Transverse colon (tissue), 4 donors: ENCODE data around the gene HDAC4. TPM values are rescaled to one million over a fixed set of nuclear protein-coding genes. Genes with fewer than 3 reads are reported as not detected.

ENCODE experiments used
- DNase-seq: peaks from one replicate; pipeline ENCODE4 v3.0.0-alpha.2; 2019
- H3K27ac ChIP-seq, 4 donors: fragments of 200-600 bp; sonication (generic); 2 replicates each; pipeline ENCODE4 v1.5.1; 2016 to 2018; ENCODE audit warnings: inconsistent platforms in 4 of 4
- H3K27me3 ChIP-seq: fragments of 200-600 bp; sonication (generic); 2 replicates; pipeline ENCODE4 v1.5.1; 2017; ENCODE audit warnings: inconsistent platforms
- H3K36me3 ChIP-seq, 4 donors: fragments of 200-600 bp; sonication (generic); 2 replicates each; pipeline ENCODE4 v1.5.1; 2017 to 2019; ENCODE audit warnings: inconsistent platforms in 4 of 4
- H3K4me1 ChIP-seq, 4 donors: fragments of 200-600 bp; sonication (generic); 2 replicates each; pipeline ENCODE4 v1.5.1; 2017 to 2020; ENCODE audit warnings: inconsistent platforms in 4 of 4
- H3K4me3 ChIP-seq, 4 donors: fragments of 200-600 bp; sonication (generic); 1 replicate in 1 of 4; 2 replicates in 3 of 4; pipeline versions ENCODE4 v1.5.1 to v1.6.1; 2017 to 2019; ENCODE audit warnings: inconsistent platforms in 4 of 4
- H3K9me3 ChIP-seq, 2 donors: fragments of 200-600 bp; sonication (generic); 2 replicates each; pipeline ENCODE4 v1.5.1; 2017 to 2019; ENCODE audit warnings: inconsistent platforms in 2 of 2
- EP300 ChIP-seq: sonication (generic); formaldehyde crosslinking; IDR thresholded peaks from one replicate; pipeline ENCODE4 v1.6.1; 2017; ENCODE audit warnings: antibody characterized with exemption, low read depth
- POLR2A ChIP-seq: fragments of 450-650 bp; IDR thresholded peaks from one replicate; pipeline ENCODE4 v1.6.1; 2016; ENCODE audit warnings: antibody characterized with exemption, mild to moderate bottlenecking, moderate library complexity
- POLR2AphosphoS5 ChIP-seq, 3 donors: sonication (generic); formaldehyde crosslinking; IDR thresholded peaks; one replicate each; pipeline ENCODE4 v1.6.1; 2016; ENCODE audit warnings: antibody characterized with exemption in 3 of 3
- WGBS, 2 donors: methylation state at CpG; one replicate each; pipeline ENCODE4 v1.1.5; 2018; ENCODE audit warnings: low coverage in 1 of 2; 5-methylcytosine and 5-hydroxymethylcytosine counted together
- in situ Hi-C, 4 donors: fragments of 200-750 bp; cut with MboI; loops; one replicate each; pipeline versions ENCODE4 v1.15.0 to v1.15.1; 2017; ENCODE audit warnings: low sequenced_read_pairs in 3 of 4, low pct_ligation_motif_present in 1 of 4, low pct_unique_long_range_greater_than_20kb in 1 of 4
- intact Hi-C: fragments of 100-400 bp; cut with DNase I; formaldehyde crosslinking; loops from one replicate; pipeline ENCODE4 v1.15.1; 2023; ENCODE audit warnings: low total_unique reads
- total RNA-seq, 4 donors: library from RNA; depleted of rRNA; stranded (reverse); fragments of >200 nt; gene quantifications; one replicate each; pipeline ENCODE4 v1.1.0, GENCODE V29; 2016
- TF ChIP-seq, protein P1 (sequence below), 5 experiments: fragments of 200-600 bp in 3 of 5; fragments of 450-650 bp in 2 of 5; sonication (generic) in 3 of 5; IDR thresholded peaks; 1 replicate in 2 of 5; 2 replicates in 3 of 5; pipeline ENCODE4 v1.5.1; 2016 to 2017; ENCODE audit warnings: antibody characterized with exemption in 5 of 5, inconsistent platforms in 3 of 5, mild to moderate bottlenecking in 2 of 5, moderate library complexity in 1 of 5

The HDAC4 gene
- total RNA-seq, 4 donors from 2014 or later, result 33.9 to 192 (median 112) TPM

DNA sequence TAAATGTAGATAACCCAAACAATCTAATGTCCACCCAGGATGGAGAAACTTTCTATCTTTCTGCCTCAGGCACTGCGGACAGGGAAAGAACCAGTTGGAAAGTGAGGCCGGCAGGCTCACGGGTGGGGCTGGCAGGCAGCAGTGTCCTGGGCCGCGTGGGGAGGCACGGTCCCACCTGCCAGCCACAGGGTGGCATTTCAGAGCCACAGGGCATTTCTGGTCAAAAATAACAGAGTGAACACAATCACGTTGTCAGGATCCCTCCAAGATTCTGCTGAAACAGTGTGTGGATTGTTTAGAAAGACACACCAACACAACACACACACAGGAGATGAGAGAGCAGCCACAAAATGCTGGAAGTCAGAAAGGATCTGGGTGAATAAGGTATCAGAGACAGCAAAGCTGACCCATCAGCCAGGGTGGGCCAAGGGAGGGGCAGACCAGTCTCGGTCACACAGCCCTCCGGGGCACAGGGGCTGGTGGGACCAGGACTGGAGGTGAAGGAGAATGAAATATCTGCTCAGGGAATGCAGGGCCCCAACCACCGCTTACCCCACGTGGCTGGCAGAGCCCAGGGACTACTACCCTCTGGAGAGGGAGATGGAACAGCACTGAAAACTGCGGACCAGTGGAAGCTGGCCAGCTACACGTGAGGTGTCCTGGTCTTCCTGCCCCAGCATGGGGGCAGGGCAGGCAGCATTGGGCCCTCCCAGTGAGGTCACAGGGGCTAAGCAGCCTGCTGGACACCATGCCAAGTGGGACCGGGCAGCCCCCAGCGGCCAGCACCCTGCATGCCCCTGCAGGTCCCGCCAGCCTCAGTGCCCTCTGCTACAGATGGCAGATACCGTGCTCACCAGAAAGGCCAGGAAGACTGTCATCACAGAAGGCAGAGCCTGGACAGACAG lies 173.9 kb downstream of the HDAC4 start:
- 74 to 76% methylated on average over 7 to 15 of the region's 17 CpGs for WGBS, 2 donors
- H3K4me1 ChIP-seq, result peaks cover 33 to 72% (median 59%) of the 10 kb centered on the region in 4 donors
- TF ChIP-seq EP300 (no peak), POLR2AphosphoS5 (IDR thresholded peaks at IDR 0.05) (peak in 1 of 3 donors; percentile 4)

DNA sequence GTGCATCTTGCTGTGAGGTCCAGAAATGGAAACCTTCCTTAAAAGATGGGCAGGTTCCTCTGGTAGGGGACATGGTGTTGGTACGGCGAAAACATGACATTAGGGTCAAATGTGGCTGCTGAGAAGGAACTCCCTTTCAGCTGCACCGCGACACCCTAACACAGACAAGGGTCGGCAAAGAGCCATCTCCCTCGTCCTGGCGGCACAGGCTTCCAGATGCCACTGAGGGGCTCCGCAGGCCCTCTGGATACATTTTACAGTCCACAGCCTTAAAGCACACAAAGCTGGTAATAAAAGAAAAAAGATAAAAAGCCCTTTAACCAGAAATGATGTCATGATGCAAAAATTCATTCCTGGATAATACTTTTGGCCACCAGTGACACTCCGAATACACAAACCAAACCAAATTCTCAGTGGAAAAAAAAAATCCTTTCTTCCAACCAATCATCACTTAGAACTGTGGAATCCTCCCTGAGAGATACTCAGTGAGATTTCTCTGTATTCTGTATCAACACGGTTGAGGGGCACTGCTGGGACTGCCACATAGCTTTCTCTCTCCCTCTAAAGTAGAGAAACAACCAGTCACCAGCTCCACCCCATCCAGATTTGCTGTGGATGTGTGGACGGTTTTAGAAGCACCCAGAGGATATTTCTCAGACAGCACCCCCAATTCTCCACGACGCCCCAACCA lies 174.8 kb downstream of the HDAC4 start:
- intact Hi-C loops (loop anchor here (10.0 kb wide), 1 partner anchor 169 kb away; no protein-coding TSS in a partner anchor), in situ Hi-C loops (no loop called here)
- Histone ChIP-seq H3K27me3 (no peaks in the 10 kb centered on the region), H3K4me3 (no peak overlapping the region), H3K4me1 (peaks cover 36 to 79% (median 67%) of the 10 kb centered on the region in 4 donors), H3K9me3 (no peaks in the 10 kb centered on the region), H3K27ac (peak overlapping the region; percentile 78 to 88 (median 86)), H3K36me3 (no peaks in the 10 kb centered on the region)
- TF ChIP-seq POLR2A, result peak; percentile 23
- TF ChIP-seq, protein P1, sequence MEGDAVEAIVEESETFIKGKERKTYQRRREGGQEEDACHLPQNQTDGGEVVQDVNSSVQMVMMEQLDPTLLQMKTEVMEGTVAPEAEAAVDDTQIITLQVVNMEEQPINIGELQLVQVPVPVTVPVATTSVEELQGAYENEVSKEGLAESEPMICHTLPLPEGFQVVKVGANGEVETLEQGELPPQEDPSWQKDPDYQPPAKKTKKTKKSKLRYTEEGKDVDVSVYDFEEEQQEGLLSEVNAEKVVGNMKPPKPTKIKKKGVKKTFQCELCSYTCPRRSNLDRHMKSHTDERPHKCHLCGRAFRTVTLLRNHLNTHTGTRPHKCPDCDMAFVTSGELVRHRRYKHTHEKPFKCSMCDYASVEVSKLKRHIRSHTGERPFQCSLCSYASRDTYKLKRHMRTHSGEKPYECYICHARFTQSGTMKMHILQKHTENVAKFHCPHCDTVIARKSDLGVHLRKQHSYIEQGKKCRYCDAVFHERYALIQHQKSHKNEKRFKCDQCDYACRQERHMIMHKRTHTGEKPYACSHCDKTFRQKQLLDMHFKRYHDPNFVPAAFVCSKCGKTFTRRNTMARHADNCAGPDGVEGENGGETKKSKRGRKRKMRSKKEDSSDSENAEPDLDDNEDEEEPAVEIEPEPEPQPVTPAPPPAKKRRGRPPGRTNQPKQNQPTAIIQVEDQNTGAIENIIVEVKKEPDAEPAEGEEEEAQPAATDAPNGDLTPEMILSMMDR (IDR thresholded peaks at IDR 0.05), result no peak
- no peak for TF ChIP-seq EP300
- TF ChIP-seq POLR2AphosphoS5 (IDR thresholded peaks at IDR 0.05), result peak in 2 of 3 donors; percentile 15 to 38
- DNase-seq, result no peak
- WGBS, 2 donors, result 60 to 71% methylated on average over 12 to 13 of the region's 13 CpGs

More for the DNA sequence above, 173.9 kb downstream of the HDAC4 start:
- peak overlapping the region; percentile 78 to 88 (median 86) for H3K27ac ChIP-seq
- intact Hi-C loops (loop anchor here (10.0 kb wide), 1 partner anchor 168 kb away; no protein-coding TSS in a partner anchor), in situ Hi-C loops (no loop called here)
- DNase-seq, result no peak
- no peaks in the 10 kb centered on the region for H3K36me3 ChIP-seq
- H3K27me3 ChIP-seq, result no peaks in the 10 kb centered on the region
- no peak overlapping the region for H3K4me3 ChIP-seq
- no peaks in the 10 kb centered on the region for H3K9me3 ChIP-seq

DNA sequence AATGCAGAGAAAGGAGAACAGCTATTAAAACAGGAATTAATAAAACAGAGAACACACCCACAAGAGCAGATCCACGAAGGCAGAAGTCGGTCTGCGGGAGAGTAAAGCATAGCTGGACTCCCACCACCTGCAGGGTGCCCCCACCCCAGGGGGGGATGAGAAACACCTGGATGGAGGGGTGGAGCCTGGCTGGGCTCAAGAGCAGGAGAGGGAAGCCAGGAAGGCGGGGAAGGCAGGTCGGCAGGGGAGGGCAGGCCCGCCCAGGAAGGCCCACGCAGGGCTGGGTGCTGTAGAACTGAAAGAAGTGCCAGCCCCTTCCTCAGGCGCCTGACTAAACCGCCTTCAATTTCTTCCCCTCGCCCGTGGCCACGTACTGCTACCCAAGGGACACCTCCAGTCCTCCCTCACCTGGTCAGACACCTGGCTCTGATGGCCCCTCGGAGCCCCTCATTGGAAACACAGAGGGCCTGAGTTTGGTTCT lies 175.4 kb downstream of the HDAC4 start:
- Histone ChIP-seq H3K9me3 (no peaks in the 10 kb centered on the region), H3K27me3 (no peaks in the 10 kb centered on the region), H3K36me3 (no peaks in the 10 kb centered on the region), H3K27ac (peak overlapping the region; percentile 78 to 88 (median 86)), H3K4me1 (peaks cover 36 to 81% (median 67%) of the 10 kb centered on the region in 4 donors), H3K4me3 (no peak overlapping the region)
- TF ChIP-seq POLR2AphosphoS5 (IDR thresholded peaks at IDR 0.05) (no peak), POLR2A (no peak), EP300 (no peak)
- TF ChIP-seq, protein P1 (IDR thresholded peaks at IDR 0.05), result no peak
- 72 to 87% methylated on average over 3 to 13 of the region's 13 CpGs for WGBS, 2 donors
- no peak for DNase-seq
- intact Hi-C loops, result loop anchor here (10.0 kb wide), 1 partner anchor 169 kb away; no protein-coding TSS in a partner anchor
- in situ Hi-C loops, result no loop called here

DNA sequence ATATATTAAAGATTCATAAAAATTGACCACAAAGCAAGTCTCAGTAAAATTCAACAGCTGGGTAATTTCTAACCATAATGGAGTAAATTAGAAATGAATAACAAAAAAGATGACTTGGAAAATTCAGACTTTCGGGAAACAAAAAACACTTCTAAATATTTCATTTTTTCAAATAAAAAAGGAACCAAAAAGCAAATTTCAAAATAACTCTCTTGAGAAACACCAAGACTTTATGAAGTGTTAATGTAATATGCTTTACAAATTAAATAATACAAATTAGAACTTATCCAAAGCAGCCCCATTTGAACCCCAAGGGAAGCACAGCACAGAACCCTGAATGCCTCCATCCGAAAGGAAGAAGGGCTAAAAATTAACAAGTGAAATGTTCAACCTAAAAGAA lies 175.9 kb downstream of the HDAC4 start:
- Histone ChIP-seq H3K27ac (peak overlapping the region; percentile 78 to 88 (median 86)), H3K9me3 (peaks cover 0 to 2% of the 10 kb centered on the region in 2 donors), H3K4me3 (no peak overlapping the region), H3K36me3 (no peaks in the 10 kb centered on the region), H3K4me1 (peaks cover 36 to 81% (median 68%) of the 10 kb centered on the region in 4 donors), H3K27me3 (no peaks in the 10 kb centered on the region)
- TF ChIP-seq, protein P1 (IDR thresholded peaks at IDR 0.05), result no peak
- TF ChIP-seq POLR2AphosphoS5 (IDR thresholded peaks at IDR 0.05) (no peak), EP300 (no peak), POLR2A (no peak)
- 75 to 76% methylated on average over 2 of the region's 2 CpGs for WGBS, 2 donors
- no peak for DNase-seq
- intact Hi-C loops, result loop anchor here (5.0 to 10.0 kb wide), 2 partner anchors 87 to 170 kb away; no protein-coding TSS in a partner anchor
- in situ Hi-C loops, result no loop called here
